Measurements from ENCODE around the gene STK24. TPM values are rescaled to one million over a fixed set of nuclear protein-coding genes. Genes with fewer than 3 reads are reported as not detected.

Gene STK24
- total and polyA plus RNA-seq, 7 donors: 27.2 to 58.1 (median 34.3) TPM

DNA sequence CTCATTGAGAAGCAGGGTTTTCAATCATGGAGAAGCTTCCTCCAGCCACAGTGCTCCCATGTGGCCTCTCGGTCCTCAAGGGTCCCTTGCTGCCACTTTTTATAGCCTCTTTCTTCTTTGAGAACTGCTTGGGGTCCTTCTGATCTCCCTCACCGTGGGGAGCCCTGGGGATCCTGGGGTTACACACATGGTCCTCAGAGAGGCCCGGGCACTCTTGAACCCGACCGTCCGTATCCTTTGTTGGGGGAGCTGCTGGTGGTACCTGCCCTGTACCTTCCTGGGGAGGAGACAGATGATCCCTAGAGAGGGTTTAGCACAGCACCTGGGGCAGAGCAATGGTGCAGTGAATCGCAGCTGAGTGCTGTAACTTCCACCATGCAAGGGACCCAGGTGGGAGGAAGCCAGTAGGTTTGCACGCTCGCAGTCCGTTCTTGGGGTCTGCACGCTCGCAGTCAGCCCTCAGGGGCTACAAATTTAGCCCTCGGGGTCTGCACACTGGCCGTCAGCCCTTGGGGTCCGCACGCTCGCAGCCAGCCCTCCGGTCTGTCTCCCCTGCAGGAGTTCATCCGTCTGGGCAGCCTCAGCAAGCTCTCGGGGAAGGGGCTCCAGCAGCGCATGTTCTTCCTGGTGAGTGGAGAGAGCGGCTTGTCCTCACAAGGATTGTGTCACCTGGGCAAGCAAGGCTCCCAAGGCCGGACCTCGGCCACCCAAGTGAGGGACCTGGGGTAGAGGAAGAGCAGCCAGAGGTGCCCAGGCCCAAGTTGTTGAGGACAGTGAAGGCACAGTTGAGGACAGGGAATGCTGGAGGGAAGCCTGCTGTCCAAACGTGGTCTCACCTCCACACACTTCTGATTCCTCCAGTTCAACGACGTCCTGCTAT is 138.4 kb downstream of the STK24 start:
- no peak overlapping the region for H3K27ac ChIP-seq
- intact Hi-C loops (cut with DNase I): no loop called here
- H3K36me3 ChIP-seq (ENCODE audit: insufficient read depth in 1 of 2, low read depth in 1 of 2): peaks cover 0 to 3% of the 10 kb centered on the region in 2 donors
- H3K27me3 ChIP-seq (ENCODE audit: insufficient read depth in 3 of 3, low read length in 2 of 3): no peaks in the 10 kb centered on the region
- peaks cover 10% of the 10 kb centered on the region for H3K4me1 ChIP-seq
- TF ChIP-seq, protein P1, sequence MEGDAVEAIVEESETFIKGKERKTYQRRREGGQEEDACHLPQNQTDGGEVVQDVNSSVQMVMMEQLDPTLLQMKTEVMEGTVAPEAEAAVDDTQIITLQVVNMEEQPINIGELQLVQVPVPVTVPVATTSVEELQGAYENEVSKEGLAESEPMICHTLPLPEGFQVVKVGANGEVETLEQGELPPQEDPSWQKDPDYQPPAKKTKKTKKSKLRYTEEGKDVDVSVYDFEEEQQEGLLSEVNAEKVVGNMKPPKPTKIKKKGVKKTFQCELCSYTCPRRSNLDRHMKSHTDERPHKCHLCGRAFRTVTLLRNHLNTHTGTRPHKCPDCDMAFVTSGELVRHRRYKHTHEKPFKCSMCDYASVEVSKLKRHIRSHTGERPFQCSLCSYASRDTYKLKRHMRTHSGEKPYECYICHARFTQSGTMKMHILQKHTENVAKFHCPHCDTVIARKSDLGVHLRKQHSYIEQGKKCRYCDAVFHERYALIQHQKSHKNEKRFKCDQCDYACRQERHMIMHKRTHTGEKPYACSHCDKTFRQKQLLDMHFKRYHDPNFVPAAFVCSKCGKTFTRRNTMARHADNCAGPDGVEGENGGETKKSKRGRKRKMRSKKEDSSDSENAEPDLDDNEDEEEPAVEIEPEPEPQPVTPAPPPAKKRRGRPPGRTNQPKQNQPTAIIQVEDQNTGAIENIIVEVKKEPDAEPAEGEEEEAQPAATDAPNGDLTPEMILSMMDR (IDR thresholded peaks at IDR 0.05): no peak
- DNase-seq: no peak
- ATAC-seq: no peak
- WGBS, 3 donors: 91 to 96% (median 95%) methylated on average over 27 of the region's 27 CpGs
- no peak overlapping the region for H3K4me3 ChIP-seq
- no peaks in the 10 kb centered on the region for H3K9me3 ChIP-seq

DNA sequence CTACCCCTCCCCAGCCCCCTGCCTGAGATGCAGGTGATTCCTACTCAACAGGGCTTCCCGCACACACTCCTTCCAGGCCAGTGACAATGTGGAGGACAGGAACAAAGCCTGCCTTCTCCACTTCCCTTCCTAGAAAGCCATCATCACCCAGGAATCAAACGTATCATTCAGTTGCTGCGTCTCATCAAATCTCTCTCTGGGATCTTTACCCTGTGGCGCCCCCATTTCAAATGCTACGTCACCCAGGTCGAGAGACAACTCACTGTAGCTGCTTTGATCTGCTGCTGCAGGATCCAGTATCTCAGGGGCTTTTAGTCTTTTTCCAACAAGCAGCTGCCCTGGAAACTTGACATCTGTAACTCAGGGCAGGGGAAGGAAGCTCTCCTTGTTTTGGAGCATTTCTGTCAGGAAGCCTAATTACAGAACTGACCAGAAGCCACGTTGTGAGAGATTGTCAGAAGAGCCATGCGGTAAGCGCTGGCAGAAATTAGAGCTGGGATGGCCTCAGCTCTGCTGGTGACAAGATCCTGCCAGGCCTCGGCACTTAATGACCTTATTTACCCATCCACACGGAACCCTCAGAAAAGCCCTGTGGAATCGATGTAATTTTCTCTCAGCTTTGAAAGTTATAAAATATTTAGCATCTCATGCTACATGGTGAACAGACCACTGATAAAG is 140.5 kb downstream of the STK24 start:
- ATAC-seq (peak in 3 of 4 donors; percentile 51 to 61 (median 58)), DNase-seq (no peak)
- H3K4me1 ChIP-seq: peaks cover 10% of the 10 kb centered on the region
- TF ChIP-seq, protein P1 (IDR thresholded peaks at IDR 0.05): no peak
- no peak overlapping the region for H3K4me3 ChIP-seq
- intact Hi-C loops (cut with DNase I): no loop called here
- no peaks in the 10 kb centered on the region for H3K9me3 ChIP-seq
- H3K36me3 ChIP-seq (ENCODE audit: insufficient read depth in 1 of 2, low read depth in 1 of 2): peaks cover 0 to 3% of the 10 kb centered on the region in 2 donors
- H3K27ac ChIP-seq: no peak overlapping the region
- WGBS, 3 donors: 31 to 40% (median 36%) methylated on average over 12 of the region's 12 CpGs
- no peaks in the 10 kb centered on the region for H3K27me3 ChIP-seq (ENCODE audit: insufficient read depth in 3 of 3, low read length in 2 of 3)

DNA sequence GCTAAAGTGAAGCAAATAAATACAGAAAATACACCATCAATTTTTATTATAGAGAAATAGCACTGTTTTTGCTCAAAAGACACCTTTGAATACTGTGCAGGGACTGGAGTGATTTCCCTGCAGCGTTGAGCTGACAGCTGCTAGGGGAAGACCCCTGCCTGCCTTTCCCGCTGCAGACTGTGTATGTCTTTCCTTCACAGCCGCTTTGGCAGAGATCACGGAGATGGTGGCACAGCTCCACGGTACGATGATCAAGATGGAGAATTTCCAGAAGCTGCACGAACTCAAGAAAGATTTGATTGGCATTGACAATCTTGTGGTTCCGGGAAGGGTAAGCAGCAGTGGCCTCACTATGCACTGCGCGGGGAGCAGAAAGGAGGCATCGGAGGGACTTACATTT is 141.5 kb downstream of the STK24 start:
- ATAC-seq (peak in 1 of 4 donors; percentile 49), DNase-seq (no peak)
- Histone ChIP-seq H3K9me3 (no peaks in the 10 kb centered on the region), H3K4me3 (no peak overlapping the region), H3K36me3 (ENCODE audit: insufficient read depth in 1 of 2, low read depth in 1 of 2) (peaks cover 0 to 3% of the 10 kb centered on the region in 2 donors), H3K27ac (no peak overlapping the region), H3K27me3 (ENCODE audit: insufficient read depth in 3 of 3, low read length in 2 of 3) (no peaks in the 10 kb centered on the region), H3K4me1 (peaks cover 10% of the 10 kb centered on the region)
- intact Hi-C loops (cut with DNase I): no loop called here
- TF ChIP-seq, protein P1 (IDR thresholded peaks at IDR 0.05): no peak
- 48 to 65% (median 52%) methylated on average over 11 of the region's 11 CpGs for WGBS, 3 donors

DNA sequence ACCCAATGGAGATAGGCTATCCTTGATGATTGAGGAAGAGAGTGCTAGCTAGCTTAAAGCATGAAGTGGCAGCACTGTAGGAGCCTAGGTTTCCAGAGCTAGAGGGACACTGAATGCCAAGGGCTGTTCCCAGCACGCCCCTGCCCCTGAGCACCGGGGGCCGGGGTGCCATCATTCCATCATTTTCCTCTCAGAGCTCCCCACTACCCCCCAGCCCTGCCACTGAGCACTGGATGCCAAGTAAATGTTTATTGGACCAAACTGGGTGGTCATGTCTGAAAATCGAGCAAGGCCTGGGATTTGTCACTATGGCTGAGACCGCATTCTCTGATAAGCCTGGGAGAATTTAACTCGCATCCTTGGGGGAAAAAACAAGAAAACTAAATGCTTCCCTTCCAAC is 142.8 kb downstream of the STK24 start:
- Histone ChIP-seq H3K36me3 (ENCODE audit: insufficient read depth in 1 of 2, low read depth in 1 of 2) (peaks cover 0 to 3% of the 10 kb centered on the region in 2 donors), H3K27ac (no peak overlapping the region), H3K27me3 (ENCODE audit: insufficient read depth in 3 of 3, low read length in 2 of 3) (no peaks in the 10 kb centered on the region), H3K4me1 (peaks cover 10% of the 10 kb centered on the region), H3K4me3 (no peak overlapping the region), H3K9me3 (no peaks in the 10 kb centered on the region)
- DNase-seq (no peak), ATAC-seq (no peak)
- intact Hi-C loops (cut with DNase I): no loop called here
- 95 to 98% (median 97%) methylated on average over 6 of the region's 6 CpGs for WGBS, 3 donors
- TF ChIP-seq, protein P1 (IDR thresholded peaks at IDR 0.05): no peak
